OCI-LY1 (cell line): ENCODE data around the gene TRNP1.

Experiments
- CTCF ChIP-seq: fragments of 200-600 bp; sonication (generic), shearing (Covaris generic); IDR thresholded peaks from 2 replicates; pipeline ENCODE4 v1.5.1; 2017; ENCODE audit warnings: mild to moderate bottlenecking, antibody characterized with exemption, low read length, moderate library complexity, mixed read lengths
- EZH2 ChIP-seq: fragments of 200-600 bp; sonication (generic), shearing (Covaris generic); IDR thresholded peaks from 2 replicates; pipeline ENCODE4 v1.8.0; 2017; ENCODE audit warnings: borderline replicate concordance, mixed run types, mild to moderate bottlenecking, antibody characterized with exemption, low read length, moderate library complexity, mixed read lengths

GRCh38 chr1:26946270-26946669, 47.2 kb upstream of the TRNP1 start:
- TF ChIP-seq CTCF, result no peak
- TF ChIP-seq EZH2, result no peak
